GM21723 (cell line): ENCODE measurements around the gene DDAH1.
A peak's percentile ranks its signal among the peaks of the same experiment; 100 is the strongest.
"Not testable (repeated sequence)": the region's sequence is repeated elsewhere in the genome, so short reads cannot be mapped to it uniquely, and the experiment has no call there.

Experiments used
- ATAC-seq: cut with Tn5 transposase; IDR thresholded peaks from one replicate; pipeline ENCODE4 v1.9.1; 2021; ENCODE audit warnings: mild to moderate bottlenecking, moderate library complexity; ENCODE audit not compliant: unreplicated experiment

The DDAH1 gene

GRCh38 chr1:85465099-85465785, at the start of gene DDAH1:
Gene DDAH1, minus strand, starts transcription at chr1:85465159. Its CDS starts 114 bp downstream, at chr1:85465045.
- ATAC-seq: peak; percentile 65

GRCh38 chr1:85513998-85514397, 49.0 kb upstream of the DDAH1 start:
- ATAC-seq: not testable (repeated sequence)

- no peak for ATAC-seq
Observed at GRCh38 chr1:85504417-85504816, 39.5 kb upstream of the DDAH1 start.

- ATAC-seq: no peak
Observed at GRCh38 chr1:85502625-85503083, 37.7 kb upstream of the DDAH1 start.

- ATAC-seq: no peak
Observed at GRCh38 chr1:85502171-85502570, 37.2 kb upstream of the DDAH1 start.

GRCh38 chr1:85501355-85501898, 36.5 kb upstream of the DDAH1 start:
- ATAC-seq: no peak

- no peak for ATAC-seq
Observed at GRCh38 chr1:85496941-85497582, 32.1 kb upstream of the DDAH1 start.

GRCh38 chr1:85495556-85495955, 30.6 kb upstream of the DDAH1 start:
- no peak for ATAC-seq

GRCh38 chr1:85494904-85495266, 29.9 kb upstream of the DDAH1 start:
- no peak for ATAC-seq

GRCh38 chr1:85494074-85494903, 29.3 kb upstream of the DDAH1 start:
- ATAC-seq: no peak

- ATAC-seq: no peak
Observed at GRCh38 chr1:85490270-85490985, 25.5 kb upstream of the DDAH1 start.

GRCh38 chr1:85488126-85488525, 23.2 kb upstream of the DDAH1 start:
- no peak for ATAC-seq

- no peak for ATAC-seq
Observed at GRCh38 chr1:85485516-85485915, 20.6 kb upstream of the DDAH1 start.

- no peak for ATAC-seq
Observed at GRCh38 chr1:85484716-85485115, 19.8 kb upstream of the DDAH1 start.

- ATAC-seq: no peak
Observed at GRCh38 chr1:85484264-85484663, 19.3 kb upstream of the DDAH1 start.

GRCh38 chr1:85481688-85482087, 16.7 kb upstream of the DDAH1 start:
- no peak for ATAC-seq

GRCh38 chr1:85480566-85480965, 15.6 kb upstream of the DDAH1 start:
- no peak for ATAC-seq

- ATAC-seq: no peak
Observed at GRCh38 chr1:85479491-85479890, 14.5 kb upstream of the DDAH1 start.

- ATAC-seq: no peak
Observed at GRCh38 chr1:85478366-85478765, 13.4 kb upstream of the DDAH1 start.

- ATAC-seq: no peak
Observed at GRCh38 chr1:85475055-85475454, 10.1 kb upstream of the DDAH1 start.

GRCh38 chr1:85473390-85473789, 8.4 kb upstream of the DDAH1 start:
- ATAC-seq: no peak
